Activated naive CD8-positive, alpha-beta T cell treated with anti-CD3 and anti-CD28 coated beads for 36 hours (primary cell): Measurements from ENCODE around the gene TAOK1. TPM values are rescaled to one million over a fixed set of nuclear protein-coding genes. Genes with fewer than 3 reads are reported as not detected.

Experiments
- DNase-seq: peaks from one replicate; pipeline ENCODE4 v3.0.0; 2021
- H3K27ac Mint-ChIP-seq: one replicate; pipeline ENCODE4 v1.8.0; 2022; ENCODE audit warnings: mild to moderate bottlenecking, moderate library complexity, mixed read lengths
- H3K27me3 Mint-ChIP-seq: one replicate; pipeline ENCODE4 v1.8.0; 2022; ENCODE audit warnings: mild to moderate bottlenecking, mixed read lengths
- H3K36me3 Mint-ChIP-seq: one replicate; pipeline ENCODE4 v1.8.0; 2021; ENCODE audit warnings: mild to moderate bottlenecking, mixed read lengths
- H3K4me1 Mint-ChIP-seq: one replicate; pipeline ENCODE4 v1.8.0; 2021; ENCODE audit warnings: mixed read lengths
- H3K4me3 Mint-ChIP-seq: one replicate; pipeline ENCODE4 v1.8.0; 2022; ENCODE audit warnings: mild to moderate bottlenecking, moderate library complexity, mixed read lengths
- H3K9me3 Mint-ChIP-seq: one replicate; pipeline ENCODE4 v1.8.0; 2022; ENCODE audit warnings: mixed read lengths
- total RNA-seq, 2 experiments: library from RNA; stranded (reverse); gene quantifications; one replicate each; pipeline ENCODE4 v1.2.3, GENCODE V29; 2021

Gene TAOK1
- total RNA-seq, 2 experiments from 2014 or later = 20.8 to 25.8 TPM

DNA sequence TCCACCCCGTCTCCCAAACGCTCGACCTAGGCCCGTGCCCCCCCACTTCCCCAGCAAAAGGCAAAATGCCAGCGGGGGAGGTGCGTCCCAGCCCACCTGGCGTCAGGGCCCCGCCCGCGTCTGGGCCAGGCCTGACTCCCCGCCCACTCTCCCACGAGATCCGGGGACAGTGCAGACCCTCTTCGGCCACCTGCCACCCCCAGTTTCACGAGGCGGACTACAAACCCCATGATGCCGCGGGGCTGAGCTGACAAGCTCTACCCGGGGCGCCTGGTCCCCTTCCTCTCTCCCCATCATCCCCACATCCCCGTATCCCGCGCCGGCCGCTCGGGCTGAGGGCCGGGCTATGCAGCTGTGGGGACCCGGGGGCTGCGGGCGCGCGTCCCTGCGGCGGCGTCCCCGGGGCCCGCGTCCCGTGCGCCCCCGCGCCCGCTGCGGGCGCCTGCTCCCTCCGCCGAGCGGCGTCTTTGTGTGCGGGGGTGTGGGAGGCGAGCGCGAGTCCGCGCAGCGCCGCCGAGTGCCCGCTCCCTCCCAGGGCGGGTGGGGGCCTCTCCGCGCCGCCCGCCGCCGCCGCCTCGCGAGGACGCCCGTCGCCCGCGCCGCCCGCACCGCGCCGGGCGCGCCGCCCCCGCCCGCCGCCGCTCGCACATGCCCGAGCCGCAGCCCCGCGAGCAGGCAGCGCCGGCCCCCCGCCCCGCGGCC lies 202.8 kb downstream of the TAOK1 start, which contains the start of gene ANKRD13B:
TSS of gene ANKRD13B (plus strand) at position 283 of the 702 bp plus-strand sequence. CDS start 490 bp downstream, outside the sequence.
- peak within 1 kb of the TSS; percentile 88 for H3K4me3 Mint-ChIP-seq
- no peak within 1 kb of the TSS for H3K27ac Mint-ChIP-seq
- DNase-seq = peak; percentile 60
- H3K36me3 Mint-ChIP-seq = peaks cover 3% of the 10 kb centered on the region
- H3K9me3 Mint-ChIP-seq = no peaks in the 10 kb centered on the region
- peaks cover 34% of the 10 kb centered on the region for H3K4me1 Mint-ChIP-seq
- no peaks in the 10 kb centered on the region for H3K27me3 Mint-ChIP-seq

DNA sequence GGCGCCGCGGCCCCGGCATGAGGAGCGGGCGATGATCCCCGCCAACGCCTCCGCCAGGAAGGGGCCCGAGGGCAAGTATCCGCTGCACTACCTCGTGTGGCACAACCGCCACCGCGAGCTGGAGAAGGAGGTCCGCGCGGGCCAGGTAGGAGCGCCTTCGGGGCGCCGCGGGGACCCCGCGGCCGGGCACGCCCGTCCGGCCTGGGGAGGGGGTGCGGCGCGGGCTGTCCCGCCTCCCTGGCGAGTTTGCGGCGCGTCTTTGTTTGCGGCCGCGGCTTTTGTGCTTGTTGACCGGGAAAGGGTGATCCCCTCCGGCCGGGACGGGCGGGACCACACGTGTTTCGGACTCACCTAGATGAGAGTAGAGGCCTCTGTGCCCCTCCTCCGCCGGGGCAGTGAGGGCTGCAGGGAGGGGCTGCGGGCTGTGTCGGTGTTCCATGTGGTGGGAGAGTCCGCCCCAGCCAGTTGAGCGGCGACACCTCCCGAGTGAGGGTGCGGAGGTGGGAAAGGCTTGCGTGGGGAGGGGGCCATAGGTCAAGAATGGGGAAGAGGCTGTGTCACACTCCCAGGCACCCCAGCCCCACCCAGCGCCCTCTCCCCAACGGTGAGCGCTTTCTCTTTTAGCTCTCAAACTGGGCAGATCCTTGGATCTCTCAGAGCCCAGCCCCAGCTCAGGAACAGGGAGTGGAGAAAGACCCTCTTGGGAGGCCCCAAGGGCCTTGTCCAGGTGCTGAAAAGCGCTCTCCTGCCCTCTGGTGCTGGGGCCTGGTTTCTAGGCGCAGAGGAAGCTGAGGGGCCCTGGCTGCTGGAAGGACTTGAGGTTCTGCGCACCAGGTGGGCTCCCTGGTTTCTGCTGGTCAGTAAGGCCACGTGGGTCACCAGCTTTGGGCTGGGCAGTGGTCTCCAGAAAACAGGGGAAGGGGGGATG lies 203.7 kb downstream of the TAOK1 start:
- peak; percentile 43 for DNase-seq
- H3K36me3 Mint-ChIP-seq = no peaks in the 10 kb centered on the region
- H3K4me1 Mint-ChIP-seq = peaks cover 31% of the 10 kb centered on the region
- no peaks in the 10 kb centered on the region for H3K27me3 Mint-ChIP-seq
- peak overlapping the region; percentile 45 for H3K27ac Mint-ChIP-seq
- H3K4me3 Mint-ChIP-seq = peak overlapping the region; percentile 82
- H3K9me3 Mint-ChIP-seq = no peaks in the 10 kb centered on the region

DNA sequence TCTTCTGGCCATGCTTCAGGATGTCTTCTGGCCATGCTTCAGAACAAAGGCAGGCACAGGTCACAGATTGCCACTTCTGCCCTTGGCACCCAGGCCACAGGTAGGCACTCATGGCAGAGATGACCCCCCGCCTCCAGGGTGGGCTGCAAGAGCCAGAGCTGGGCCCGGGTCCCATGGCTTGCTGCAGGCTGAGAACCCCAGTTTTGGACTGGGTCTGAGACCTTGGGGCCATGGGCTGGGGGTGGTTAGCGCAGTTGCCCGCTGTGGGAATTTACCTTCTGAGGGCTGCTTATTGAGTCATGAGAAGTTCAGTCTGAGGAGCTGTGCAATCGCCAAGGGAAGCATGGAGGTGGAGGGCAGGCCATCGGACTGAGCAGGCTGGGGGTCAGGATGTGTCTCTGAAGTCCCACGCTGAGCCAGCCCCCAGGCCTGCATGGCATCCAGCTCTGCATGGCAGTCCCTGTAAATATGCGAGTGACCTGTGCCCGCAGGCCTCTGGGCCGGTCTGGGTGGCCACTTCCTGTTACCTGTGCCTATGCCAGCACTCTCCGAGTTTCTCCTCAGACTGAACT lies 204.4 kb downstream of the TAOK1 start:
- no peak overlapping the region for H3K27ac Mint-ChIP-seq
- no peaks in the 10 kb centered on the region for H3K36me3 Mint-ChIP-seq
- H3K27me3 Mint-ChIP-seq = no peaks in the 10 kb centered on the region
- no peak for DNase-seq
- H3K4me3 Mint-ChIP-seq = peak overlapping the region; percentile 82
- H3K4me1 Mint-ChIP-seq = peaks cover 31% of the 10 kb centered on the region
- no peaks in the 10 kb centered on the region for H3K9me3 Mint-ChIP-seq

DNA sequence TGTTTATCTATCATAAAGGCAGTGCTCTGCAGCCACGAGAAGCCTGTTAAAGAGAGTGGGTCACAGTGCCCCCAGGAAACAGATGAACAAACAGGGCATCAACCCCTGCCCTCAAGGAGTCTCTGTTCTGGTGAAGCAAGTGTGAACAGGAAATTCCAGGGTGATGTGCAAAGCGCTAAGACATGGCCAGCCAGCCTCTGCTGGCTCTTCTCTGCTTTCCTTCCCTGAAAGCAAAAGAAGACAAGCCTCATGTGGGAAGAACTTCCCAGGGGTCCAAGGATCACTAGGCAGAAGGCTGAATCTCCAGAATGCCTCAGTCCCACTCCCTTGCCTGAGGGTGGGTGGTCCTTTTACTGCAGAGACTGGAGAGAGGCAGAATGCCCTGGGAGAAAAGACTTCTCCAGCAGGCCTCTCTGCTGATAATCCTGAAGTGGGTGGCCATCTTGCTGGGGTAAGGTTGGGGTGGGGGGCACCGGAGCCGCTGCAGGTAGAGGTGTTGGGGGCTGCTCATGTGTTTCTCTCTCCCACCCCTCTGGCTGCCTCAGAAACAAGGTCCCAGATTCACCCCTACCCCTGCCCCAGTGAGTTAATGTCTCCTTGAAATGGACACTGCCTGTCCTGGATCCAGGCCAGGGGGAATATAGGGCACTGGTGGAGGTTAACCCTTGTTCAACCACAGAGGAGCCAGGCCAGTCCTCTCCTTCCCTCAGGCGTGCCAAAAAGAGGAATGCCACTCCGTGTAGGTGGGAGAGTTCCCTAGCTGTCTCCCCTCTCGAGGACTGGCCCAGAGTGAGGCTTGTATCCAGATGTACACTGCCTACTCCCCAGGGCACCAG lies 205.2 kb downstream of the TAOK1 start:
- Mint-ChIP-seq H3K27me3 (no peaks in the 10 kb centered on the region), H3K36me3 (no peaks in the 10 kb centered on the region), H3K4me1 (peaks cover 26% of the 10 kb centered on the region), H3K9me3 (no peaks in the 10 kb centered on the region), H3K4me3 (no peak overlapping the region), H3K27ac (no peak overlapping the region)
- DNase-seq = no peak

DNA sequence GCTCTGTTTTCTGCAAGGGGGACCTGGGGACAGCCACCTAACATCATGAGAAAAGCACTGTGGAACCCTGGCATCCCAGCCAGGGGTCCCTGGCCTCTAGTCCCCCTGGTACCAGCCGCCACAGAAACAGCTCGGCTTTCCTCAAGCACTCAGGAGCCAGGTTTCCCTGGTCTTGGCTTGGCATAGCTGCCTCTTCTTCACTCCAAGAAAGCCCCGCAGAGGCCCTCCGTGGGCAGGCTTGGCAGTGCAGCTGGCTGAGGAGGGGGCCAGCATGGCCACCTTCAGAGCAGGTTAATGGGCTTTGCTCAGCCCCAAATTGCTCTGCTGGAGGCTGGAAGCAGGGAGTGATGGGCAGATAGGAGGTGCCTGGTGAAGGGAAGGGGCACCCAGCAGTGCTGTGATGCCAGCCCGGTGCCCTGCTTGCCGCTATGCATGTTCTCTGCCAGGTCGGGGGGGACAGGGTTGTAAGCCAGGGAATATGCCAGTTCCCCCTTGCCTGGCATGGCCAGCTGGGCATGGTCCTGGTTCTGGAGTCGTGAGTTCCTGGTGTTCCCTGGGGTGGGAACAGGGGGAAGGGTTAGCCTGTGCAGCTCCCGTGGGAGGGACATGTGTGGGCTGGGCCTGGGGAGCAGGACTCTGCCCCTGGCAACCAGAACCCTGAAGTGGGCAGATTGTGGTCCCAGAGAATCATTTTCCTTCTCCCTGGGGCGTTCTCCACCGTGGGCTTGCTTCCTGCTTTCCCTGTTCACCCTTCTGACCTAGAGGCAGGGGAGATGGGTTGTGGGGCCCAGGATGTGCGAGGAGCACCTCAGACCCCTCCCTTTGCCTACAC lies 206.0 kb downstream of the TAOK1 start:
- Mint-ChIP-seq H3K27ac (no peak overlapping the region), H3K9me3 (no peaks in the 10 kb centered on the region), H3K36me3 (no peaks in the 10 kb centered on the region), H3K4me3 (no peak overlapping the region), H3K4me1 (peaks cover 22% of the 10 kb centered on the region), H3K27me3 (no peaks in the 10 kb centered on the region)
- DNase-seq = no peak

DNA sequence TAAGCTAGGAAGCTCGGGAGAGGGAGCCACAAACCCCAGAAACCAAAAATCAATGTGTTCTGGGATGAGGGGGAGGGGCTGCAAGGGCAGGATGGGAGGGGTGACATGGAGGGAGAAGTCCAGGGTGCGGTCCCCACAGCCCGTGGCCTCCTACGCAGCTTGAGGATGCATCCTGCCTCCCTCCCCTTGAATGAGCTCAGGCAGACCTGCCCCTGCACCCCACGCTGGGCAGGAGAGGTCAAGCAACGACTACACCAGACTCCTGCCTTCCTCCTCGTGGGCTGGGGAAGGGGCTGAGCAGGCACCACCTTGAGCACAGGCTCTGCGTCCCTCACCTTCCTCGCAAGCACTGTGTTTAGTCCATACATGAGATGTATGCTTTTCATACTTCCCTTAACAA lies 206.6 kb downstream of the TAOK1 start:
- Mint-ChIP-seq H3K27ac (no peak overlapping the region), H3K36me3 (no peaks in the 10 kb centered on the region), H3K4me3 (no peak overlapping the region), H3K4me1 (peaks cover 19% of the 10 kb centered on the region), H3K27me3 (no peaks in the 10 kb centered on the region), H3K9me3 (no peaks in the 10 kb centered on the region)
- no peak for DNase-seq

DNA sequence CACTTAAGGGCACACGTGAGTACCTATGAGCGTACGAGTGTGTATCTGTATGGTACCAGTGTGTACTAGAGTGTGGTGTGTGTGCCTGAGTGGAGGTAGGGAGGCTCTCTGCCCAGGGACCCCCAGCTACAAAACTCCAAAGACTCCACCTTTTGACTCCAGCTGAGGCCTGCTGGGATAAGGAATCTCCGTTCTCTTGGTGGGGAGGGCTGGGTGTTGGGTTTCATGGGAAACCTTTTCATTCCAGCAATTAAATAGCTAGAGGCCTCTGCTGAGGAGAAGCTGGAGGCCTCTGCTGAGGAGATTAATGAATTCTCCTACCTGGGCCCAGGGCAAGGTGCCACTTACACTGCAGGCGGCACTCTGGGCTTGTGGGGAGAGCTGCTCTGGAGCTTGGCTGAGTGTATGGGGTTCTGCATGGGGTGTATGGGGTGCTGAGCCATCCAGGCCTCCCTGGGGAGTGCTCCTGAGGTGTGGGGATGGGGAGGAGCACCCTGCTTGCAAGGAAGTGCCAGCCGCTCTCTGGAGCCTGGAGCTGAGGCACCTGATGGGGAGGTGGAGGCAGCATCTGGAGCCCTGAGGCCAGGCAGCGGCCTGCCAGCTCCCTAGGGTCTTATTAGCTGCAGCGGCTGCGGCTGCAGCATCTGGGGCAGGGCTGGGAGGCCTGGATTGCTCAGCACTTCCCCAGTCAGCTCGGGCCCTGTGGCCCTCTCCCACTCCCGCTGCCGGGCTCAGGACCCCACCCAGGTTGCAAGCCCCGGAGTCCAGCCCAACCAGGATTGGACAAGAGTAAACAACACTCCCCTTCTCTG lies 207.4 kb downstream of the TAOK1 start:
- no peaks in the 10 kb centered on the region for H3K36me3 Mint-ChIP-seq
- no peak for DNase-seq
- H3K4me1 Mint-ChIP-seq = peaks cover 13% of the 10 kb centered on the region
- H3K4me3 Mint-ChIP-seq = no peak overlapping the region
- no peaks in the 10 kb centered on the region for H3K27me3 Mint-ChIP-seq
- no peaks in the 10 kb centered on the region for H3K9me3 Mint-ChIP-seq
- H3K27ac Mint-ChIP-seq = no peak overlapping the region

Other genes starting within 250 kb of the TAOK1 start
- 10 to 100 TPM; 23.6 to 24.2 TPM for gene MYO18A, start 210.0 kb upstream of the TAOK1 start, total RNA-seq
- not detected for gene CRYBA1, start 143.5 kb upstream of the TAOK1 start, total RNA-seq
- 10 to 100 TPM; 65.6 to 67.2 TPM for gene NUFIP2, start 96.2 kb upstream of the TAOK1 start, total RNA-seq
- gene ABHD15, start 176.7 kb downstream of the TAOK1 start, total RNA-seq = 1 to 10 TPM; 8.6 to 8.8 TPM
- gene TP53I13, start 178.3 kb downstream of the TAOK1 start, total RNA-seq = 10 to 100 TPM; 31.2 to 35.3 TPM
- gene GIT1, start 199.3 kb downstream of the TAOK1 start, total RNA-seq = 10 to 100 TPM; 63.5 to 63.7 TPM
- gene ANKRD13B, start 202.8 kb downstream of the TAOK1 start, total RNA-seq = 10 to 100 TPM; 17.9 to 20.8 TPM
- 1 to 10 TPM; 8.9 to 9.4 TPM for gene CORO6, start 232.5 kb downstream of the TAOK1 start, total RNA-seq